Measurements from ENCODE around the gene DNAH6. TPM values are rescaled to one million over a fixed set of nuclear protein-coding genes. Genes with fewer than 3 reads are reported as not detected.
"Not testable (repeated sequence)": the region's sequence is repeated elsewhere in the genome, so short reads cannot be mapped to it uniquely, and the experiment has no call there.

Gene DNAH6
- total RNA-seq, 6 experiments from 2014 or later: 0.66 to 2.3 (median 1.3) TPM

DNA sequence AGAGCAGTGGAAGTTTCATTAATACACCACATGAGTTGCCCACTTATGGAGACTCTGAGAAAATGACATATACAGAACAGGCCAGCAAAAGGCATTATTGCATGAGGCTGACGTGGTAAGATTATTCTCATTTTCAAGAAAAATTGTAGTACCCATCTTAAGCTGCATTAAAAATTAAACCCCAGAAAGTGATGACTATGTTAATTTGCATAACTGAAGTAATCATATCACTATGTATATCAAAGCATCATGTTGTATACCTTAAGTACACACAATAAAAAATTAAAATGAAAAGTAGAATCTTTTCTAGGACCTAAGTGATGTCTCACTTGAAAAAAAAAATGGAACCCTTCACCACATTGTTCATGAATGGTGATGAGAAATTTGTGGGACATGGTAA lies 32.0 kb downstream of the DNAH6 start:
- H3K36me3 ChIP-seq: no peaks in the 10 kb centered on the region
- DNase-seq (no peak), ATAC-seq (no peak)
- no peaks in the 10 kb centered on the region for H3K4me1 ChIP-seq
- WGBS (ENCODE audit: insufficient coverage, low coverage, low lambda C conversion rate, missing lambda C conversion rate): 90% methylated on average over 1 of the region's 1 CpG
- H3K9me3 ChIP-seq: no peaks in the 10 kb centered on the region
- no peak overlapping the region for H3K27ac ChIP-seq
- H3K27me3 ChIP-seq: no peaks in the 10 kb centered on the region
- H3K4me3 ChIP-seq: no peak overlapping the region
- intact Hi-C loops (cut with DNase I): no loop called here
- TF ChIP-seq POLR2A (IDR thresholded peaks at IDR 0.05): no peak

GRCh38 chr2:84550916-84551315 lies 34.6 kb downstream of the DNAH6 start:
- TF ChIP-seq POLR2A (IDR thresholded peaks at IDR 0.05) (no peak), CTCF (IDR thresholded peaks at IDR 0.05) (no peak)
- 88% methylated on average over 1 of the region's 1 CpG for WGBS (ENCODE audit: insufficient coverage, low coverage, low lambda C conversion rate, missing lambda C conversion rate)
- no peaks in the 10 kb centered on the region for H3K36me3 ChIP-seq
- no peaks in the 10 kb centered on the region for H3K9me3 ChIP-seq
- intact Hi-C loops (cut with DNase I): no loop called here
- no peak overlapping the region for H3K4me3 ChIP-seq
- no peaks in the 10 kb centered on the region for H3K27me3 ChIP-seq
- H3K27ac ChIP-seq: no peak overlapping the region
- ATAC-seq: no peak
- no peaks in the 10 kb centered on the region for H3K4me1 ChIP-seq
- no peak for DNase-seq

- 89% methylated on average over 6 of the region's 6 CpGs for WGBS (ENCODE audit: insufficient coverage, low coverage, low lambda C conversion rate, missing lambda C conversion rate)
- H3K9me3 ChIP-seq; H3K4me3 ChIP-seq; H3K27ac ChIP-seq; H3K36me3 ChIP-seq; H3K27me3 ChIP-seq; H3K4me1 ChIP-seq; ATAC-seq; intact Hi-C loops (cut with DNase I); DNase-seq: not testable (repeated sequence)
Observed at GRCh38 chr2:84551526-84551925, 35.2 kb downstream of the DNAH6 start.

- intact Hi-C loops (cut with DNase I): no loop called here
- no peak for ATAC-seq
- WGBS (ENCODE audit: insufficient coverage, low coverage, low lambda C conversion rate, missing lambda C conversion rate): 74% methylated on average over 3 of the region's 3 CpGs
- Histone ChIP-seq H3K9me3 (peaks cover 0 to 9% (median 0%) of the 10 kb centered on the region in 4 donors), H3K4me3 (no peak overlapping the region), H3K27ac (no peak overlapping the region), H3K36me3 (no peaks in the 10 kb centered on the region), H3K27me3 (no peaks in the 10 kb centered on the region), H3K4me1 (no peaks in the 10 kb centered on the region)
- DNase-seq: no peak
- TF ChIP-seq CTCF (IDR thresholded peaks at IDR 0.05): no peak
- TF ChIP-seq POLR2A (IDR thresholded peaks at IDR 0.05): no peak
Observed at GRCh38 chr2:84556190-84556589, 39.9 kb downstream of the DNAH6 start.

GRCh38 chr2:84559838-84560237 lies 43.5 kb downstream of the DNAH6 start:
- Histone ChIP-seq H3K9me3 (peaks cover 0 to 9% (median 0%) of the 10 kb centered on the region in 4 donors), H3K36me3 (no peaks in the 10 kb centered on the region), H3K4me3 (no peak overlapping the region), H3K27ac (no peak overlapping the region), H3K4me1 (no peaks in the 10 kb centered on the region), H3K27me3 (no peaks in the 10 kb centered on the region)
- ATAC-seq (no peak), DNase-seq (no peak)
- intact Hi-C loops (cut with DNase I): no loop called here
- no peak for TF ChIP-seq CTCF (IDR thresholded peaks at IDR 0.05)
- no peak for TF ChIP-seq POLR2A (IDR thresholded peaks at IDR 0.05)

GRCh38 chr2:84579661-84580060 lies 63.4 kb downstream of the DNAH6 start:
- H3K9me3 ChIP-seq: no peaks in the 10 kb centered on the region
- ATAC-seq (no peak), DNase-seq (no peak)
- H3K36me3 ChIP-seq: no peaks in the 10 kb centered on the region
- no peaks in the 10 kb centered on the region for H3K4me1 ChIP-seq
- WGBS (ENCODE audit: insufficient coverage, low coverage, low lambda C conversion rate, missing lambda C conversion rate): 62% methylated on average over 3 of the region's 3 CpGs
- no peak overlapping the region for H3K4me3 ChIP-seq
- TF ChIP-seq POLR2A (IDR thresholded peaks at IDR 0.05) (no peak), CTCF (IDR thresholded peaks at IDR 0.05) (no peak)
- intact Hi-C loops (cut with DNase I): no loop called here
- H3K27me3 ChIP-seq: no peaks in the 10 kb centered on the region
- no peak overlapping the region for H3K27ac ChIP-seq

Data from right lobe of liver (tissue), 6 donors.